Measurements from ENCODE around the gene IKBKE.

IKBKE gene

GRCh38 chr1:206512058-206512850, 42.0 kb downstream of the IKBKE start:
- DNase-seq (ENCODE audit: low read depth, low spot score), result no peak

GRCh38 chr1:206512851-206513180, 42.5 kb downstream of the IKBKE start:
- no peak for DNase-seq (ENCODE audit: low read depth, low spot score)

GRCh38 chr1:206513312-206514111, 43.2 kb downstream of the IKBKE start:
- DNase-seq (ENCODE audit: low read depth, low spot score), result no peak

GRCh38 chr1:206514813-206515387, 44.6 kb downstream of the IKBKE start:
- DNase-seq (ENCODE audit: low read depth, low spot score), result no peak

- DNase-seq (ENCODE audit: low read depth, low spot score), result no peak
These were observed 46.4 kb downstream of the IKBKE start for GRCh38 chr1:206516728-206516990.

- DNase-seq (ENCODE audit: low read depth, low spot score), result no peak
These were observed 47.5 kb downstream of the IKBKE start for GRCh38 chr1:206517784-206518183.

GRCh38 chr1:206518206-206518605, 47.9 kb downstream of the IKBKE start:
- no peak for DNase-seq (ENCODE audit: low read depth, low spot score)

- DNase-seq (ENCODE audit: low read depth, low spot score), result no peak
These were observed 48.5 kb downstream of the IKBKE start for GRCh38 chr1:206518743-206519142.

GRCh38 chr1:206521127-206521526, 50.9 kb downstream of the IKBKE start:
- no peak for DNase-seq (ENCODE audit: low read depth, low spot score)

GRCh38 chr1:206521694-206522402, 51.6 kb downstream of the IKBKE start:
- no peak for DNase-seq (ENCODE audit: low read depth, low spot score)

GRCh38 chr1:206524739-206525364, 54.6 kb downstream of the IKBKE start:
- DNase-seq (ENCODE audit: low read depth, low spot score), result no peak

- DNase-seq (ENCODE audit: low read depth, low spot score), result no peak
These were observed 56.0 kb downstream of the IKBKE start for GRCh38 chr1:206526064-206526911.

GRCh38 chr1:206529425-206529824, 59.1 kb downstream of the IKBKE start:
- DNase-seq (ENCODE audit: low read depth, low spot score), result no peak

- DNase-seq (ENCODE audit: low read depth, low spot score), result peak; percentile 78
These were observed 62.1 kb downstream of the IKBKE start for GRCh38 chr1:206532368-206532767.

GRCh38 chr1:206534552-206534951, 64.3 kb downstream of the IKBKE start:
- no peak for DNase-seq (ENCODE audit: low read depth, low spot score)

GRCh38 chr1:206535853-206536188, 65.5 kb downstream of the IKBKE start:
- DNase-seq (ENCODE audit: low read depth, low spot score), result no peak

GRCh38 chr1:206537141-206537540, 66.9 kb downstream of the IKBKE start:
- DNase-seq (ENCODE audit: low read depth, low spot score), result no peak

GRCh38 chr1:206538086-206538770, 68.0 kb downstream of the IKBKE start:
- DNase-seq (ENCODE audit: low read depth, low spot score), result no peak

- DNase-seq (ENCODE audit: low read depth, low spot score), result no peak
These were observed 68.8 kb downstream of the IKBKE start for GRCh38 chr1:206538901-206539640.
